ENCODE measurements around the gene GABARAPL1.

Gene GABARAPL1

DNA sequence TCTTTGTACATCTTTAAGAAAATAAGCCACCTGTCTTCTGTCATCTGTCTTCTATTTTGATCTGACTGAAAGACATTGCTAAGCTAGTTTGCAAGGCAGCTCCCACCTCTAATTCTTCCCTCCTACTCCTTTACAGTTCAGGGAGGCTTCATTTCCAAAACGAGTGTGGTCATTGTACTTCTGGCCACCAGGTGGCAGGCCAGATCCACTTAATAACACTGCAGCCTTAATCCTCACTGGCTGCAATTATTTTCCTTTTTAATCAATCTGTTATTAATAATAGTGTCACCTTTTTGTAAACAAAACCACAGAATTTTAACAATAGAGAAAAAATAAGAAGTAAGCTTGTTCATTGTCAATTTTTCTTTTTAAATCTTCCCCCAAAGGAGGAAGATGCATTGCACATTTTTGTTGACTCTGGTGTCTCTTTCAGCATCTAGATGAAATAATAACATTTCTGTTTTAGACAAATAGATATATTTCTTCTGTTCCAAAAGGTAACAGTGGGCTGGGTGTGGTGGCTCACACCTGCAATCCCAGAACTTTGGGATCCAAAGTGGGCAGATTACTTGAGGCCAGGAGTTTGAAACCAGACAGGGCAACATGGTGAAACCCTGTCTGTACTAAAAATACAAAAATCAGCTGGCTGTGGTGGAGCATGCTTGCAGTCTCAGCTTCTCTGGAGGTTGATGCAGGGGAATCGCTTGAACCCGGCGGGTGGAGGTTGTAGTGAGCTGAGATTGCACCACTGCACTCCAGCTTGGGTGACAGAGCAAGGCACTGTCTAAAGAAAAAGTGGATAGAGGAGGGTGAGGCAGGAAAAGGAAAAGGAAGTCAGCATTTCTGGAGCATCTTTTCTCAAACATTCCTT, 23.3 kb downstream of the GABARAPL1 start:
- peak; percentile 43 for DNase-seq

DNA sequence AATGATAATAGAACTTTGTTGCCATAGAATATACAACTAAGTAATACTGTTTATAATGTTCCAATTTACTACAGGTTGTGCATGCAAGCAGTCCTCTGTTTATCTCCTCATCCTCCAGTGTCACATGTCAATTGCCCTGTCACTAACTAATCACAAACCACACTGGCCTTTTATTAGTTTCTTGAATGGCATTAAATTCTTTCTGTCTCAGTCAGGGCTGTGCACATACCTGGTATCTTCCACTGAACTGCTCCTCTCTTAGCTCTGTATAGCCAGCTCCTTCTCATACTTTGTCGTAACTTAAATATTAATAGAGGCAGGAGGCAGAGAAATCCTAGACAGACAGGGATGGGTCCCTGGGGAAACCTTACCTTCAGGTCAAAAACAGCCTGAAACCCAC, 24.0 kb downstream of the GABARAPL1 start:
- DNase-seq = no peak

DNA sequence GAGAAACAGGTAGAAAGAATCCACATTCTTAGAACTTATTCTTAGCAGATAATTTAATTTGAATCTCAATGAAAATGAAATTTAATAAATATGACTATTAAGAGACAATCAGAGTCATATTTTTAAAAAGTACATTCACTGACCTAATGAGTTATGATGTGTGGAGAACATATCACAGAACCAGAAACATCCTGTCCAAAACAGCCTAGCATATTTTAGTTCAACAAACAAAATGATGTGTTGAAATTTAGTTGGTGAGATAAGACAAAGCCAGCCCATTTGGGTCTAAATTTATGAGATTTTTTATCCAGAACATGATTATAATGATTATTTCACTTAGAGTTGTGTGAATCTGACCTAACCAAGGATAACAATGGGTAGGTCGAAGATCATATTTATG, 25.8 kb downstream of the GABARAPL1 start:
- DNase-seq = no peak

DNA sequence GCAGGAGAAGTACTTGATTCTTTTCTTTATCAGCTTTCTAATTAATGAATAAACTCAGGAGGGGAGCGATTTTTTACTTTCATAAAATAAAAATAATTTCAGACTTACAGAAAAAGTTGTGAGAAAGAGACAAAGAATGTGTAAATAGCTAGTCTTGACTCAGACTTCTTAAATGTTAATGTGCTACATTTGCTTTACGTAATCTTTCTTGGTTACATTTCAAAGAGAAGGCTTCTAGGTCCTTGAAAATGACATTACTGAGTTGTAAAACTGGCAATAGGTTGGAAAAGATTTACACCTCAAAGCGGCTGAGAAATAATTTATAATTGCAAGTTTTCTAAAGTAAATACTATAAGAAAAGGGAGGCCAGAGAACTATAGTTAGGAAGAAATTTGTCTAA, 28.6 kb downstream of the GABARAPL1 start:
- no peak for DNase-seq

GRCh38 chr12:10241727-10242126, 29.1 kb downstream of the GABARAPL1 start:
- no peak for DNase-seq

- no peak for DNase-seq
These were observed 29.9 kb downstream of the GABARAPL1 start for GRCh38 chr12:10242539-10242938.

DNA sequence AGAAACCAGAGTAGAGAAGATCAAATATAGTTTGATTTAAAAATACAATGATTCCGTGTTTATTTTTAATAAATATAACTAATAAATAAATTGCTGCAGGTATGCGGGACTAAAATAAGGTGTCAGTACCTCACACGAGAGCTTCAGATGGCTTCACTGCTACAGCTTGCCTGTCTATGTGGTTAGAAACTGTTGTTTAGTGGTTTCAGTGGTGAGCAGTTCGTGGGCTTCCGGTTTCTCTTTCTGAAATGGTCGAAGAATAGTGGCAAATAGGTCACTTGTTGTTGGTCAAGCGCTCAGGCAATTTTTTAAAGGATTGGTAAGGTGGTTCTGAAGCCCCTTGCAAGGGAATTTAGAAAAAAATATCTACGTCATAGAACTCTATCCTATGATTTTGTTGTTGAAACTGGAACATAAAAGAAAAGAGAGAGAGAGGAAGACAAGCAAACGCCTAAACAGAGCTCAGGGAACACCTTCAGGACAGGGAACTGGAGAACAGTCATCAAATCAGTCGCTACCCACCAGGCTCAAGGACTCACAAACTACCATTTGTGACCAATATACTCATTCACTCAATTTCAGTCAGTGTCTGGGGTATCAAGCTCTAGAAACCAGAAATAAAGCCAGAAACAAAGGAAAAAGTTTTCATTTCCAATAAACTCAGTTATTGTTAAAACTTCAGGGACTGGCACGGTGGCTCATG, 31.3 kb downstream of the GABARAPL1 start:
- DNase-seq = no peak

- no peak for DNase-seq
These were observed 34.9 kb downstream of the GABARAPL1 start for GRCh38 chr12:10247436-10248058.

DNA sequence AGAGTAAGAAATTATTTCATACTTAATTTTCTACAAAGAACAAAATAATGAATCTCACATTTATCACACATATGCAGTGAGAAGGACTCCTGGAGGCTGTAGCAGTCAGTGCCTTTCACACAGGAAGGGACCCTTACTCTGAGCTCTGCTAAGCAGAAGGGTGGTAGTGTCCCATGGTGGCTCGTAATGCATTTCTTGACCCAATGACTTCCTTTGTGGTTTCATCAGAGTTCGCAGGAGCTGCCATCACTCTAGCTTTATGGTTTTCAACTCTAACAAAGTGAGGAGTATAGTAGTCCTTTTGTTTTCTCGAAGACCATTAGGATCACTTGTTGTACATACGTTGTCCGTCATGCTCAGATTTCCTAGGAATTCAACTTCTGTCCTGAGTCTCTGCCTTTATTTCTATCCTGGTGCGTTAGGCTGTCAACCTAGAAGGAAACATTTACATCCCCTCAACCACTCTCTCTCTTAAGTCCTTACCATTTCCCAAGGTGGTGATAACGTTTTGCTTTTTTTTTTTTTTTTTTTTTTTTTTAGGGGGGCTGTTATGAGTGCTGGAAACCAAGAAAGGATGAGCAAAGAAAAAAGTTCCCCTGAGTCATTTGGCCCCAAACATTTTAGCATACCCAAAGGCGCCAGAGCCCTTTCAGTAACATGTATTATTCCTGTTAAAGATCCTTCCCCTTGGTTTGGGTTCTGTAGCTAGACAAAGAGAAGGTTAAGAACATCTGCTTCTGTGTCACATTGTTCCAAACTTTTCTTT, 37.2 kb downstream of the GABARAPL1 start:
- DNase-seq = no peak

GRCh38 chr12:10251669-10252068, 39.0 kb downstream of the GABARAPL1 start:
- no peak for DNase-seq

- DNase-seq = no peak
These were observed 39.5 kb downstream of the GABARAPL1 start for GRCh38 chr12:10252201-10252600.

DNA sequence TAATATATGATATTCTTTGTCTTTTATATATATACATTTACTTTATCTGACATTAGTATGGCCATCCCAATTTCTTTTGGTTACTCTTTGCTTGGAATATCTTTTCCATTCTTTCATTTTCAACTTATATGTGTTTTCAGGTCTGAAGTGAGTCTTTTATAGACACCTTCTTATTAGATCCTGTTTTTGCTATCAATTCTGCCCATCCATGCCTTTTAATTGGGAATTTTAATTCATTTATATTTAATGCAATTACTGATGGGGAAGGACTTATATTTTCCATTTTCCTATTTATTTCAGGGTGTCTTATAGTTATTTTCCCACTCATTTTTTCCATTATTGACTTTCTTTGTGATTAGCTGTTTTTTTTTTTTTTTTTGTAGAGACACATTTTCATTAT, 43.4 kb downstream of the GABARAPL1 start:
- DNase-seq = no peak

GRCh38 chr12:10260927-10261326, 48.2 kb downstream of the GABARAPL1 start:
- no peak for DNase-seq

GRCh38 chr12:10268037-10268436, 55.4 kb downstream of the GABARAPL1 start:
- no peak for DNase-seq

DNA sequence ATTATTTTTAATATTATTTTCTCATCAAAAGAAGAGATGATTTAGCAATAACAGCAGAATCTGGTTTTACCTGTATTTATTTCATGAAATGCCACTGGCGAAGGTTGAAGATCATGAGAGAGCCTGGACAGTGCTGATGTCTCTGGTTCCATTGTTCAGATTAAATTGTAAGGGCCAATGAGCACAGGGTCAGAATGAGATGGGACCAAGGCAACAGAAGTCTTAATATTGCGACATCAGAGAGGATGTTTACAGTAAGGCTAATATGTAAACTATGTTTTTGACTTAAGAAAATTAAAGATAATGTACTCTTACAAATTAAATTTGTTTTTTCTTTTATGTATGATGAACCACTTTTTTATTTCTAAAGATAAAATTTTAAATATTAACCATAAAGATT, 59.8 kb downstream of the GABARAPL1 start:
- DNase-seq = no peak
